CD14-positive monocyte (primary cell): Measurements from ENCODE around the gene CA10. TPM values are rescaled to one million over a fixed set of nuclear protein-coding genes. Genes with fewer than 3 reads are reported as not detected.

ENCODE experiments used
- DNase-seq, 3 donors: peaks; one replicate each; pipeline ENCODE4 v3.0.0-alpha.2; 2011 to 2022
- H2AFZ ChIP-seq: 2 replicates; pipeline ENCODE4 v1.6.0; 2012; ENCODE audit warnings: mild to moderate bottlenecking, low read depth, low read length, inconsistent platforms; ENCODE audit not compliant: insufficient read depth, poor library complexity, severe bottlenecking
- H3K27ac ChIP-seq, 2 donors: 1 replicate in 1 of 2; 2 replicates in 1 of 2; pipeline ENCODE4 v1.5.1; 2012 to 2013; ENCODE audit warnings: low read length in 2 of 2, control low read depth in 1 of 2, inconsistent platforms in 1 of 2, low read depth in 1 of 2, mild to moderate bottlenecking in 1 of 2
- H3K27me3 ChIP-seq, 2 donors: one replicate each; pipeline versions ENCODE4 v1.6.0 to v1.6.1; 2011 to 2013; ENCODE audit warnings: low read length in 2 of 2; ENCODE audit not compliant: control insufficient read depth in 2 of 2, insufficient read depth in 2 of 2
- H3K36me3 ChIP-seq, 2 donors: replicated peaks in 1 of 2; 1 replicate in 1 of 2; 2 replicates in 1 of 2; pipeline versions ENCODE4 v1.5.1 to v1.6.1; 2012 to 2013; ENCODE audit warnings: low read length in 2 of 2, control low read depth in 1 of 2, inconsistent platforms in 1 of 2, mild to moderate bottlenecking in 1 of 2; ENCODE audit not compliant: insufficient read depth in 2 of 2, control insufficient read depth in 1 of 2
- H3K4me1 ChIP-seq, 2 donors: 1 replicate in 1 of 2; 2 replicates in 1 of 2; pipeline versions ENCODE4 v1.5.1 to v1.6.1; 2012 to 2013; ENCODE audit warnings: low read length in 2 of 2, control low read depth in 1 of 2, inconsistent platforms in 1 of 2, mild to moderate bottlenecking in 1 of 2, moderate library complexity in 1 of 2; ENCODE audit not compliant: insufficient read depth in 2 of 2, control insufficient read depth in 1 of 2
- H3K4me2 ChIP-seq: replicated peaks from 2 replicates; pipeline ENCODE3; 2012; ENCODE audit warnings: low read length, moderate library complexity, mild to moderate bottlenecking; ENCODE audit not compliant: poor library complexity, severe bottlenecking; ENCODE audit errors: extremely low read depth
- H3K4me3 ChIP-seq, 3 experiments: fragments of 200-600 bp in 1 of 3; sonication (generic) in 1 of 3; replicated peaks in 1 of 3; 1 replicate in 2 of 3; 2 replicates in 1 of 3; pipeline ENCODE4 v1.5.1; 2011 to 2013; ENCODE audit warnings: low read length in 3 of 3, mild to moderate bottlenecking in 3 of 3, control low read depth in 2 of 3, low read depth in 2 of 3, inconsistent platforms in 1 of 3, moderate library complexity in 1 of 3
- H3K79me2 ChIP-seq: 2 replicates; pipeline ENCODE4 v1.6.0; 2012; ENCODE audit warnings: mild to moderate bottlenecking, control low read depth, inconsistent platforms, low read length, moderate library complexity; ENCODE audit not compliant: insufficient read depth
- H3K9ac ChIP-seq: 2 replicates; pipeline ENCODE4 v1.6.0; 2017; ENCODE audit warnings: low read length, mild to moderate bottlenecking; ENCODE audit not compliant: insufficient read depth, poor library complexity, severe bottlenecking
- H3K9me3 ChIP-seq, 2 donors: replicated peaks in 1 of 2; 1 replicate in 1 of 2; 2 replicates in 1 of 2; pipeline versions ENCODE4 v1.5.1 to v1.6.1; 2012 to 2013; ENCODE audit warnings: low read length in 2 of 2, control low read depth in 1 of 2; ENCODE audit not compliant: control insufficient read depth in 1 of 2, insufficient read depth in 1 of 2
- H4K20me1 ChIP-seq: 2 replicates; pipeline ENCODE4 v1.6.0; 2012; ENCODE audit warnings: mild to moderate bottlenecking, low read length, control low read depth, moderate library complexity; ENCODE audit not compliant: insufficient read depth
- H3K27ac Mint-ChIP-seq, 7 donors: one replicate each; pipeline ENCODE4 v1.8.0; 2020; ENCODE audit warnings: mild to moderate bottlenecking in 7 of 7, mixed read lengths in 7 of 7, moderate library complexity in 6 of 7, inconsistent platforms in 2 of 7
- H3K27me3 Mint-ChIP-seq, 3 donors: one replicate each; pipeline ENCODE4 v1.8.0; 2021 to 2022; ENCODE audit warnings: low read depth in 3 of 3, mild to moderate bottlenecking in 3 of 3, mixed read lengths in 3 of 3, moderate library complexity in 3 of 3, inconsistent platforms in 1 of 3
- H3K36me3 Mint-ChIP-seq, 2 donors: one replicate each; pipeline ENCODE4 v1.8.0; 2020; ENCODE audit warnings: mixed read lengths in 2 of 2, inconsistent platforms in 1 of 2, mild to moderate bottlenecking in 1 of 2
- H3K4me1 Mint-ChIP-seq: one replicate; pipeline ENCODE4 v1.8.0; 2020; ENCODE audit warnings: mild to moderate bottlenecking, mixed read lengths
- H3K4me3 Mint-ChIP-seq, 2 donors: one replicate each; pipeline ENCODE4 v1.8.0; 2020; ENCODE audit warnings: mild to moderate bottlenecking in 2 of 2, mixed read lengths in 2 of 2, moderate library complexity in 1 of 2
- H3K9me3 Mint-ChIP-seq, 7 donors: one replicate each; pipeline ENCODE4 v1.8.0; 2020 to 2022; ENCODE audit warnings: mixed read lengths in 7 of 7, mild to moderate bottlenecking in 6 of 7, moderate library complexity in 6 of 7, inconsistent platforms in 2 of 7
- WGBS: methylation state at CpG from one replicate; pipeline ENCODE4 v1.1.5; 2013; ENCODE audit warnings: missing lambda C conversion rate; ENCODE audit not compliant: insufficient coverage; 5-methylcytosine and 5-hydroxymethylcytosine counted together
- intact Hi-C, 2 donors: fragments of 100-400 bp; cut with micrococcal nuclease; formaldehyde crosslinking; loops; one replicate each; pipeline versions ENCODE4 v1.15.0 to v1.15.1; 2023
- polyA plus RNA-seq, 3 donors: library from polyadenylated mRNA; depleted of rRNA in 1 of 3; unstranded in 2 of 3; stranded (reverse) in 1 of 3; fragments of 300-500 nt in 2 of 3; fragments of >200 nt in 1 of 3; fragmentation: Illumina TruSeq in 2 of 3; gene quantifications; 1 replicate in 2 of 3; 2 replicates in 1 of 3; pipeline ENCODE4 v1.2.3, GENCODE V29; 2012 to 2021
- TF ChIP-seq, protein P1 (sequence below): fragments of 200-600 bp; IDR thresholded peaks from one replicate; pipeline ENCODE4 v1.8.0; 2022; ENCODE audit warnings: antibody characterized with exemption, mild to moderate bottlenecking

Gene CA10
- polyA plus RNA-seq, 3 donors = not detected

GRCh38 chr17:51647826-51648225 is 510.7 kb downstream of the CA10 start:
- intact Hi-C loops = no loop called here
- Histone ChIP-seq H3K27ac (no peak overlapping the region), H3K9ac (no peak overlapping the region), H3K27me3 (no peaks in the 10 kb centered on the region), H3K36me3 (no peaks in the 10 kb centered on the region), H3K9me3 (no peaks in the 10 kb centered on the region), H4K20me1 (no peaks in the 10 kb centered on the region), H3K79me2 (no peaks in the 10 kb centered on the region), H2AFZ (no peak overlapping the region), H3K4me1 (no peaks in the 10 kb centered on the region), H3K4me3 (no peak overlapping the region), H3K4me2 (no peak overlapping the region)
- Mint-ChIP-seq H3K27me3 (peaks cover 2 to 11% (median 3%) of the 10 kb centered on the region in 3 donors), H3K27ac (no peak overlapping the region), H3K4me3 (no peak overlapping the region), H3K9me3 (peaks cover 0 to 4% (median 0%) of the 10 kb centered on the region in 7 donors), H3K36me3 (no peaks in the 10 kb centered on the region), H3K4me1 (no peaks in the 10 kb centered on the region)
- WGBS = 83% methylated on average over 1 of the region's 5 CpGs
- DNase-seq = no peak
- TF ChIP-seq, protein P1, sequence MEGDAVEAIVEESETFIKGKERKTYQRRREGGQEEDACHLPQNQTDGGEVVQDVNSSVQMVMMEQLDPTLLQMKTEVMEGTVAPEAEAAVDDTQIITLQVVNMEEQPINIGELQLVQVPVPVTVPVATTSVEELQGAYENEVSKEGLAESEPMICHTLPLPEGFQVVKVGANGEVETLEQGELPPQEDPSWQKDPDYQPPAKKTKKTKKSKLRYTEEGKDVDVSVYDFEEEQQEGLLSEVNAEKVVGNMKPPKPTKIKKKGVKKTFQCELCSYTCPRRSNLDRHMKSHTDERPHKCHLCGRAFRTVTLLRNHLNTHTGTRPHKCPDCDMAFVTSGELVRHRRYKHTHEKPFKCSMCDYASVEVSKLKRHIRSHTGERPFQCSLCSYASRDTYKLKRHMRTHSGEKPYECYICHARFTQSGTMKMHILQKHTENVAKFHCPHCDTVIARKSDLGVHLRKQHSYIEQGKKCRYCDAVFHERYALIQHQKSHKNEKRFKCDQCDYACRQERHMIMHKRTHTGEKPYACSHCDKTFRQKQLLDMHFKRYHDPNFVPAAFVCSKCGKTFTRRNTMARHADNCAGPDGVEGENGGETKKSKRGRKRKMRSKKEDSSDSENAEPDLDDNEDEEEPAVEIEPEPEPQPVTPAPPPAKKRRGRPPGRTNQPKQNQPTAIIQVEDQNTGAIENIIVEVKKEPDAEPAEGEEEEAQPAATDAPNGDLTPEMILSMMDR = no peak

DNA sequence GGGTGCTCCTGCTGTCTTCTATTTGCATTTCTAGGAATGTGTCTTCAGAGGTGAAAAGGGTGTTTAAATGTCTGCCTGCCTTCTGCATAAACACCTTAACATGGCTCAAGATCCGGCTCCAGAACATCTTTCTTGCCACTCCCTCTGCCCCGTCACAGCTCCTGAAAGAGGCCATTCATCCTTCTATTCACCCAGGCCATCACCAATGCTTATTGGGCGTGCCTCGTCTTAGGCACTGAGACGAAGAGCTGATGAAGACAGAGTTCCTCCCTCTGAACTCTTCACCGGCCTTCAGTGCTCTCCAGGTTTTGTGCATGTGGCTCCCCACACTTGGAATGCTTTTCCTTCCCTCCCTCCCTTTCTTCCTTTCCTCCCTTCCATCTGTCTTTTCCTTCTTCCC is 511.4 kb downstream of the CA10 start:
- no peak overlapping the region for H3K4me3 Mint-ChIP-seq
- H2AFZ ChIP-seq = no peak overlapping the region
- TF ChIP-seq, protein P1 = no peak
- no peak overlapping the region for H3K4me2 ChIP-seq
- H3K4me3 ChIP-seq = no peak overlapping the region
- no peak for DNase-seq
- H3K4me1 ChIP-seq = no peaks in the 10 kb centered on the region
- 73% methylated on average over 6 of the region's 6 CpGs for WGBS
- H3K79me2 ChIP-seq = no peaks in the 10 kb centered on the region
- no peak overlapping the region for H3K27ac ChIP-seq
- no peak overlapping the region for H3K27ac Mint-ChIP-seq
- intact Hi-C loops = no loop called here
- H3K27me3 Mint-ChIP-seq = peaks cover 2 to 13% (median 7%) of the 10 kb centered on the region in 3 donors
- no peaks in the 10 kb centered on the region for H4K20me1 ChIP-seq
- no peaks in the 10 kb centered on the region for H3K36me3 ChIP-seq
- H3K9me3 ChIP-seq = no peaks in the 10 kb centered on the region
- no peaks in the 10 kb centered on the region for H3K36me3 Mint-ChIP-seq
- no peaks in the 10 kb centered on the region for H3K4me1 Mint-ChIP-seq
- H3K9me3 Mint-ChIP-seq = peaks cover 0 to 4% (median 0%) of the 10 kb centered on the region in 7 donors
- no peak overlapping the region for H3K9ac ChIP-seq
- no peaks in the 10 kb centered on the region for H3K27me3 ChIP-seq
